ENCODE results near the gene CYLD.

Gene CYLD

DNA sequence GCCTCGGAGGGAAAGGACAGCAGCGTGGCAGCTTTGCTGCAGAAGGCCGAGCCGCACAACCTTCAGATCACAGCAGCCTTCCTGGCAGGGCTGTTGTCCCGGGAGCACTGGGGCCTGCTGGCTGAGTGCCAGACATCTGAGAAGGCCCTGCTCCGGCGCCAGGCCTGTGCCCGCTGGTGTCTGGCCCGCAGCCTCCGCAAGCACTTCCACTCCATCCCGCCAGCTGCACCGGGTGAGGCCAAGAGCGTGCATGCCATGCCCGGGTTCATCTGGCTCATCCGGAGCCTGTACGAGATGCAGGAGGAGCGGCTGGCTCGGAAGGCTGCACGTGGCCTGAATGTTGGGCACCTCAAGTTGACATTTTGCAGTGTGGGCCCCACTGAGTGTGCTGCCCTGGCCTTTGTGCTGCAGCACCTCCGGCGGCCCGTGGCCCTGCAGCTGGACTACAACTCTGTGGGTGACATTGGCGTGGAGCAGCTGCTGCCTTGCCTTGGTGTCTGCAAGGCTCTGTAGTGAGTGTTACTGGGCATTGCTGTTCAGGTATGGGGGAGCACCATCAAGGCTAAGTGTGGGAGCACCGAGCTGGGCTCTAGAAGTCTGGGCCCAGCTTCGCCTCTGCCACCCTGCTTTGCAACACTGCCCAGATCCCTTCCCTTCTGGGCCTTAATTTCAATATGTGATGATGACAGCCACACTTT, 29.9 kb upstream of the CYLD start:
- peak; percentile 8 for DNase-seq

DNA sequence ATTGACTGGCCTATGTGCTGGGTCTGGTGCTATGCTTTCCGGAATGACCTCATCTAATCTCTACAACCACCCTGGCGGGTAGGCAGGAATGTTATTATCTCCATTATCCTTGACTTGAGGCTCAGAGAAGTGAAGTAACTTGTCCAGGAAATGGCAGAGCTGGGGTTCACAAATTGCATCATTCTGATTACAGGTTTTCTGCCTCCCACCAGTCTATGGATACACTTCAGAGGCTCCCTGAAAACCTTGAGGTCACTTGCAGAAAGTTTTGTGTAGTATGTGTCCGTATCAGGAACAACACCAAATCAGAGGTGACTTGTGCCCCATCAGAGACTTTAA, 29.4 kb upstream of the CYLD start:
- no peak for DNase-seq

DNA sequence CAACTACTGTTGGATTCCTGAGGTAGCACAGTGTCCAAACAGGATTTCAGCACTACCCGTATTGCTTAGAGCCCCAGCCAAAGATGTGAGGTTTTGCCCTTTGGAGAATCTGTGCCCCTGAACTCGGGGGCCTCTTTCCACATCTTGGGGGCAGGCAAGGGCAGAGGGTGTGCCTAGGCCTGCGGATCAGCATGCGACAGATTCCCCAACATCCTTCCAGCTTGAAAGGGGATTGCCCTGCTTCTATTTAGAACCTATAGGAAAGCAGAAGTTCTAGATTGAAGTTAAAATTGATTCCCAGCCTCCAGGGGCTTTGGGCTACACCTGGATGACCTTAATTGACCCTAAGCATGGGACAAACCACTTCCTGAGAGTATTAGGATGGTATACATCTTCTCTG, 28.9 kb upstream of the CYLD start:
- no peak for DNase-seq

DNA sequence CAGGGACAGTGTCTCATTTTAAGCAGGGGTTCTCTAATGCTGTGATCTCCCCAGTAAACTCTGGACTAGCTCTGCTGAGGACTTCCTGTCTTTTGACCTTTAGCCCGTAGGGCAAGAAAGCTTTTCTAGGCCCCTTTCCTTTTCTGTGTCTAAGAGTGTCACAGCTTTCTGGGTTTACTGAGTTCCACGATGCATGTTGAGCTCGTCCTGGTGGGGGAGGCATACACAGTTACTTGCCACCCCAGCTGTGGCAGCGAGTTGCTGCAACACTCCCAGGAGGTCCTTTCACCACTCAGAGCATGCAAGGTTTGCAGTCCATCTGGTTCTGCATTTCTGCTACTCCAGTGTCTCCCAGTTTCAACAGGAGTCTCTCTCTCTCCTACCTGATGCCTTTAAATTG, 24.8 kb upstream of the CYLD start:
- no peak for DNase-seq

DNA sequence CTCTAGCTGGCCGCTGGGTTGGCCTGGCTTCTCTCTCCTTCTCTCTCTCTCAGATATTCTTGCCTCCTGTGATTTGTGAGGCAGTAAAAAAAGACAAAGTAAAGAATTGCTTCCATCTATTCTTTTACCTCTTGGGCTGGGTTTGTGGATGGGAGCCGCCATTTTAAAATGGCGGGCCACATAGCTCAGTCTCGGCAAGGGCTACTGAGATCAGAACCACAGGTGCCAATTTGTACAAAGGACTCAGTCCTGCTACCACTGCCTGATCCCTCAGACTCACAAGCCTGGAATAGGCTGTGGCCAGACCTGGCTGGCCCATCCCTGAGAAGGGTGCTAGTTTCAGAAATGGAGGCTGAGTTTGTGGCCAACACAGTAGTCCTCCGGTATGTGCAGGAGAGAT, 24.4 kb upstream of the CYLD start:
- no peak for DNase-seq

DNA sequence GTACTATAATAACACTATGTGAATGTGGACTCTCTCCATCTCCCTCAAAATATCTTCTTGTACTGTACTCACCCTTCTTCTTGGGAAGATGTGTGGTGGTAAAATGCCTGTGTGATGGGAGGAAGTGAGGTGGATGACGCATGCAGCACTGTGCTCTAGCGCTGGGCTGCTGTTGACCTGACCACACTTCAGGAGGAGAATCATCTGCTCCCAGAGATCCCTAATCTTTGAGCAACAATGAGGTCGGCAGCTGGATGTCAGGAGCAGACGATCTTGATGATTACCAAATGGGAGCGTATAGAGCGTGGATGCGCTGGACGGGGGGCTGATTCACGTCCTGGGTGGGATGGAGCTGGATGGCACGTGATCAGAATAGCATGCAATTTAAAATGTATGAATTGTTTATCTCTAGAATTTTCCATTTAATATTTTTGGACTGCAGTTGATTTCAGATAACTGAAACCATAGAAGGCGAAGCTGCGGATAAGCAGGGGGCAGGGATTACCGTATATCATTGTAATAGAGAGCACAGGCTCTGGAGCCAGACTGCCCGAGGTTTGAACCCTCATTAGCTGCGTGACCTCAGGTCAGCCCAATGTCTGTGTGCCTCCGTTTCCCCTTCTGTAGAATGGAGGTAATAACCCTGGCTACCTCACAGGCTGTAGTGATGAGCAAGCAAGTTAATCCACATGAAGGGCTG, 23.7 kb upstream of the CYLD start:
- DNase-seq, result no peak

DNA sequence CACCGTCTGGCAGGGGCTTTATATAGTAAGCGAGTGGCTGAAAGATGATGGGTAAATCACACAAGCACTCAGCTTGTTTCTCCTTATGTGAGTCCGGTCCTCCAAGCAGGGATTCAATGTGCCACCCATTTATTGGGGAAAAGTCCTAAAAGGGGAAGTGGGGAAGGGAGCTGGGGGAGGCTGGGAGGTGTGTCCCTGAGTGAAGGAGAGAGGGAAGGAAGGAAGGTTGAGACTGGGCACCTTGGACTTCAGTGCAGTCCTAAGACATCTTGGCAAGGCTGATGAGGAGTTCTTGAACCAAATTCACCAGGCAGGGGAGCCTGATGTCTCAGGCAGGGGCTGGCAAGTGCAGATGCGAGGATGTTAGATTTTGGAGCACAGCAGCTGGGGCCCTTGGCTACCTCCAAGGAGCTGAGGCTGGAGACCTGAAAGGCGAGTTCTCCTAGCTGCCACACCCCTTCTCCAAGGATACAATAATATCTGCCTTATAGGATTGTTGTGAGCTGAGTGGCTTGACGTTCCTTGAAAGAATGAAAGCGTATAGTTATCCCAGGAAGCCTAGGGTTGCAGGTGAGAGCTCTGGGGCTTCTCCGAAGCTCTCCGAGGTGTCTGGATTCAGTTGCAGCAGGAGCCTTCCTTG, 23.0 kb upstream of the CYLD start:
- no peak for DNase-seq

DNA sequence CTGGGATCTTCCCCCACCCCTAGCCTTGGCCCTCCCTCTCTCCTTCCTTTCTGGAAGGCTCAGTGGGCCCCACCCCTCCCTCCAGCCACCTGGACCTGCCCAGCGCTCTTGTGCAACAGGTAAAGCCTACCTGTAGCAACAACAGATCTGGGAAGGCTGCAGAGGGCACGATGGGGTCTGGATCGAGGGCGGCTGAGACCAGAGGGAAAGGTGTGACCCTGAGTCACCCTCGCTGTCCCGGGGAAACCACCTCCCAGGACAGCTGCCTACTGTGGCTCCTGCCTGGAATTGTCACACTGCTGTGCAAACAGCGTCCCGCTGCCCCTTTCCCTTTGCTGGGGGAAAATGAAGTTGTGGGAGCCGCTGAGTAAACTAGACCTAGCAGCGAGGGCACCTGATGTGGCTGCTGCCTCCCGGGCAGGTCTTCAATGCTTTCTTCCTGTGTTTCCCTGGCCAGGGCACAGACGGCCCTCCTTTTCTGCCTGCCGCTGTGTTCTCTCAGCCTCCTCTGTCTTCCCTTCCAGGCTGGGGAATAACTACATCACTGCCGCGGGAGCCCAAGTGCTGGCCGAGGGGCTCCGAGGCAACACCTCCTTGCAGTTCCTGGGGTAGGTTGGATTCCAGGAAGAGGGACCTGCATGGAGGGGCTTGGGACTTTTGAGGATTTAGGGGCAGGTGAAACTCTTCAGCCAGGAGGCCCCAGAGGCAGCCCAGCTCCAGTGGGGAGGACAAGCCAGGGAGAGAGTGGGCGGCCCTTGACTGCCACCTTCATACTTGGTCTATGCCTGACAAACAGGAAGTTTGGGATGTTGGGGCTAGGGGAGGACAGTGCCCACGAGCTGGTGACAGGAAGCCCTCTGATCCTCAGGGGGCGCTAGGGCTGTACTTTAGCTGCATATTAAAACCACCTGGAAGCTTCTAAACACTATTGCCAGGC, 22.2 kb upstream of the CYLD start:
- DNase-seq, result no peak

DNA sequence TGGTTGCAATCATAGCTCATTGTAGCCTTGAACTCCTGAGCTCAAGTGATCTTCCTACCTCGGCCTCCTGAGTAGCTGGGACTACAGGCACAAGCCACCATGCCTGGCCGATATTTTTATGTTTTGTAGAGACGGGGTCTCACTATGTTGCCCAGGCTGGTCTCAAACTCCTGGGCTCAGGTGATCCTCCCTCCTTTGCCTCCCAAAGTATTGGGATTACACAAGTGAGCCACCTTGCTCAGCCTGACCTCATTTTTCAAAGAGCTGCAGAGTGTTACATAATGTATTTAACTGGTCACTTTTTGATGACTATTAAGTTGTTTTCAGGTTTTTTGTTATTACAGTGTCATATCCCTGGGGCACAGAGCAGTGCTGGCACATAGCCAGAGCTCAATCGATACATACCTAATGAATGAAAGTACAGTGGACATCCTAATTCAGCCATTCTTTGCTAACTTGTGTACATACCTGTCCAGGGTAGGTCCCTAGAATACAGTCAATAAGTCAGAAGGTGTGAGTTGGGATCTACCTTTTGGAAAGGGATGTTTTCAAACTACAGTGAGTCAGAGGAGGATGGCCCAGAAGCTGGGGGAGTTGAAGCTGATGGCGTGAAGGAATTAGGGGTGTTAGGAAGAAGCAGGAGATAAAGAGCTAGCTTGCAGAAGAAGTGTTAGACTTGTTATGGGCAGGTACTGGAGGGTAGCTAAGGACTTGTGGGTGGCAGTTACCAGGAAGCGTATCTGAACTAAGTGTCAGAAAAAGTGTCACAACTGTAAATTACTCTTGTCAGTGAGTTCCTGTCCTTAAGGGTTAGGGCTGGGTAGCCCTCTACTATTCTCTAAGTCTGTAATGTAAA, 20.1 kb upstream of the CYLD start:
- no peak for DNase-seq

DNA sequence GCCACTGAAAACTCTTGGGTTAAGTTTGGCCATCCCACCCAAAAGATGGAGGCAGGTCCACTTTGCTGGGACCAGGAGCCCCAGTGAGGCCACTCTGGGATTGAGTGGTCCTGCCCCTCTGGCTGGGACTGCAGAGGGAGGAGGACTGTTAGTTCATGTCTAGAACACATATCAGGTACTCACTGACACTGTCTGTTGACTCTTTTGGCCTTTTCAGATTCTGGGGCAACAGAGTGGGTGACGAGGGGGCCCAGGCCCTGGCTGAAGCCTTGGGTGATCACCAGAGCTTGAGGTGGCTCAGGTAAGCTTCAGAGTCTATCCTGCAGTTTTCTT, 19.5 kb upstream of the CYLD start:
- DNase-seq, result no peak

DNA sequence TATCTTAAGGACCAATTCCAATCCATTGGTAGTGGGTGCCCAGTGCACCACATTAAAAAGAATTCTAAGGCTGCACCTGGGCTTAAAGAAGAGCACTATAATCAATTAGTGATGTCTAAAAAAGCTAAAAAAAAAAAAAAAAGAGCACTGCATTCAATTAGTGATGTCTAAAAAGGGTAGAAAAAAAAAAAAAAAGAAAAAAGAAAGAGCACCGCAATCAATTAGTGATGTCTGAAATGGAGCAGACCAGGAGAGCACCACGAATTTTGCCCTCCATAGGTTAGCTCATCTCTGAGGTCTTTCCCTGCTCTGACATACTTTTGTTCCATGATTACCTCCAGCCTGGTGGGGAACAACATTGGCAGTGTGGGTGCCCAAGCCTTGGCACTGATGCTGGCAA, 18.9 kb upstream of the CYLD start:
- DNase-seq, result no peak

DNA sequence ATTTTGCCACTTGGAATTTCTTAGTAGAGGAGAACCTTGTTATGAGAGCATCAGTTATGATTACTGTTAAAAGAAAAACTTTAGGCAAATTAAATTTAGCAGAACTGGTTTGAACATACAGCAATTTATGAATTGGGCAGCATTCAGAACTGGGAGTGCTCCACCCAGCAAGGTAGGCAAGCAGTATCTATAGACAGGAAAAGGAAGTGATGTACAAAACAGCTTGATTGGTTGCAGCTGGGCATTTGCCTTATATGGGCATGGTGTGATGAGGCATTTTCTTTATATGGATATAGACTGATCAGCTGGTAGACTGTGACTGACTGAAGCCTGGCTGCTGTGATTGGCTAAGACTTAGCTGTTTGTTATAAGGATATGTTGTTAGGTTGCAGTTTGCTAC, 17.6 kb upstream of the CYLD start:
- no peak for DNase-seq

DNA sequence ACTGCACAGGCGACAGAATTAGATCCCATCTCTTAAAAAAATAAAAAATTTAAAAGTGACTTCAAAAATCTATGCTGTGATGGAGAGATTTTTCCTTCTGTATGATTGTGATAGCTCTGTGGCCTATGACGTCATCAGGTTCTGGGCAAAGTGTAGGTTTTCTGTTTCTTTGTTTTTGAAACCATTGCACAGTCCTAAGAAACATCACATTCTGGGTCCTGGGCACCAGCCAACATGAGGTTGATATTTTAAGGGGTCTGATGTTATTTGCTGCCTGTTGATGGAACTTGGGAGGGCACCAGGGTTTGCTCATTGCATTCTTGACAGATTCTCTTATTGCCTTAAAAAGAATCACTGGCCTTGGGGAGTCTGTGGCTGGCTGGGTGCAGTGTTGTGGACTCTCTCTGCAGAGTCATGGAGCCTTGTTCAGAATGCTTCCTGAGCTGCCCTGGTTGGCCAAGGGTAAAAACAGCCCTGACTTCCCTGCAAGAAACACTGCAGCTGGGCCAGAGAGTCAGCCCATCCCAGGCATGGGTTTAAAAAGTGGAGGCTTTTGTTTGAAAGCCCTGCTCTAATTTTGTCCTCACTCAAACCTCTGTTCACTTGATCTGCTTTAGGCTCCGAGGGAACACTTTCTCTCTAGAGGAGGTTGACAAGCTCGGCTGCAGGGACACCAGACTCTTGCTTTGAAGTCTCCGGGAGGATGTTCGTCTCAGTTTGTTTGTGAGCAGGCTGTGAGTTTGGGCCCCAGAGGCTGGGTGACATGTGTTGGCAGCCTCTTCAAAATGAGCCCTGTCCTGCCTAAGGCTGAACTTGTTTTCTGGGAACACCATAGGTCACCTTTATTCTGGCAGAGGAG, 10.5 kb upstream of the CYLD start:
- DNase-seq, result no peak

DNA sequence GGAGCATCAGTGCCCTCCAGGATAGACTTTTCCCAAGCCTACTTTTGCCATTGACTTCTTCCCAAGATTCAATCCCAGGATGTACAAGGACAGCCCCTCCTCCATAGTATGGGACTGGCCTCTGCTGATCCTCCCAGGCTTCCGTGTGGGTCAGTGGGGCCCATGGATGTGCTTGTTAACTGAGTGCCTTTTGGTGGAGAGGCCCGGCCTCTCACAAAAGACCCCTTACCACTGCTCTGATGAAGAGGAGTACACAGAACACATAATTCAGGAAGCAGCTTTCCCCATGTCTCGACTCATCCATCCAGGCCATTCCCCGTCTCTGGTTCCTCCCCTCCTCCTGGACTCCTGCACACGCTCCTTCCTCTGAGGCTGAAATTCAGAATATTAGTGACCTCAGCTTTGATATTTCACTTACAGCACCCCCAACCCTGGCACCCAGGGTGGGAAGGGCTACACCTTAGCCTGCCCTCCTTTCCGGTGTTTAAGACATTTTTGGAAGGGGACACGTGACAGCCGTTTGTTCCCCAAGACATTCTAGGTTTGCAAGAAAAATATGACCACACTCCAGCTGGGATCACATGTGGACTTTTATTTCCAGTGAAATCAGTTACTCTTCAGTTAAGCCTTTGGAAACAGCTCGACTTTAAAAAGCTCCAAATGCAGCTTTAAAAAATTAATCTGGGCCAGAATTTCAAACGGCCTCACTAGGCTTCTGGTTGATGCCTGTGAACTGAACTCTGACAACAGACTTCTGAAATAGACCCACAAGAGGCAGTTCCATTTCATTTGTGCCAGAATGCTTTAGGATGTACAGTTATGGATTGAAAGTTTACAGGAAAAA, 9.7 kb upstream of the CYLD start:
- no peak for DNase-seq

DNA sequence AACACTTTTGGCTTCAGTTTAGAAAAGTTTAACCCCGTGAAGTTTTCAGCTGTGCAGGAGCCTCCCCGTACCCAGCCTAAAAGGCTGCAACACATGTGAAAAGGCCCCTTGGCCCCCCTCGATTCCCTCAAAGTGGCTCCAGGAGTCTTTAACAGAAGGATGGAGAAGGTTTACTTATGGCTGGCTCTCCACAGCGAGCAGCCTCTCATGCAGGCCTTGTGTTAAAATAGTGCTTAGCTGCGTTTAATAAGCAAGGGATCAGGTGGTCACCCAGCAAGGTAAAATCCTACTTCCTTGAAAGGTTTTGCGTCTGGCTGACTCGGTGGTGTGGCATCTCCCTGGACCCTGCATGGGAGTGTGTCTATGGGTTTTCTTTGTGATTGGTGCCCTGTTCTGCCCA, 8.4 kb upstream of the CYLD start:
- no peak for DNase-seq

DNA sequence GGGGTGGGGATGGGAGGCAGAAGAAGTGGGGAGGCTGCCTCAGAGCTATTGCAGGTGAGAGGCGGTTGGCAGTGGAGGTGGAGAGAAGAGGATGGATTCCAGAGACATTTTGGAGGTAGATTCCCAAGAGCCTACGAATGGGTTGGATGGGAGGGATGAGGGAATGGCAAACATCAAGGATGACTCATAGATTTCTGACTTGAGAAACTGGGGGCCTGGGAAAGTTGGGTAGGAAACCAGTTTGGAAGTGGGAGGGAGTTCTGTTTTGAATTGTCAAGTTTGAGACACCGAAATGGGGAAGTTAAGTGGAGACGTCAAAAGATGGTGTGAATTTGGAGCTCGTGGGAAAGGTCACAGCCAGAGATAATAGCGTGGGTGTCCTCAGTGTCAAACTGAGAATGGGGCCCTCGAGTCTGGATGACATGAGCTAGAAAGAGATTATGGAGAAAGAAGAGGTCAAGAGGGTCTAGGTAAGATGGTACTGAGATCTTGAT, 6.2 kb upstream of the CYLD start:
- DNase-seq, result no peak

DNA sequence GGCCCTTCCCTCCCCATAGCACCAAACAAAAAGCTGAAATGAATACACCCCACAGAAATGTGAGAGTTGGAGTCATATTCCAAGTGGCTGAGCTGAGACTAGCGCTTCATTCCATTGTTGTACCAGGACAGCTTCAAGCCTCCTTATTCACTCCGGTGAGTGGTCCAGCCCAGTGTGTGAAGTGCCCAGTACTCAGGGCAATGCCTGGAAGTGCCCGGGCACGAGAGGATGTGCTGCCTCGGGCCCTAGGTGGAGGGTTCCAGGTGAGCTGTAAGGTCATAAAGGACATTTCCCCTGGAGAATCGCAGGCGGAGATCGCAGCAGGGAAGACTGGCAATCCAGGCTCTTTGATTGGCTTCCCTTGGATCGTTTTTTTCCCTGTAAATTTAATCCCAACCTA, 5.4 kb upstream of the CYLD start:
- DNase-seq, result no peak

DNA sequence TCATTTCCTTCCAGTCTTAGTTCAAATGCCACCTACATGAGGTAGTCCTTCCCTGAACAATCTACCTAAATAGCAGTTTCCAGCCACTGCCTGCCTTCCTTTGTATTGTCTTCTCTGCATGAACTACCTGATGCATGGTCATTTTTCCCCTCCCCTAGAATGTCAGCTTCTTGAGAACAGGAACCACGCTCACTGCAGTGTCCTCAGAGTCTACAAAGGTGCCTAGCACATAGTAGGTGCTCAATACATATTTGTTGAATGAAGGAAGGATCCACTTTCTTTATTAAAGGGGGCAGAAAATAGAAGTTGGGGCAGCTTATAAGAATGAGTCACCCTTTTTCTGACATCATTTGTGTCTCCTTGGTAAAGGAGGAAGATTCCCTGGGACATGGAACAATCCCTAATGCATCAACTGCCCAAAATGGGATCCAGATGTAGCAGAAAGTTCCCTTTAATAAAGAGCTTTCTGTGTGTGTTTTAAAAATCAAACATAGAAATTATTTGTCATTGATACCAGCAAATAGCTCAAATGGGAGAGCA, 4.4 kb upstream of the CYLD start:
- DNase-seq, result no peak

DNA sequence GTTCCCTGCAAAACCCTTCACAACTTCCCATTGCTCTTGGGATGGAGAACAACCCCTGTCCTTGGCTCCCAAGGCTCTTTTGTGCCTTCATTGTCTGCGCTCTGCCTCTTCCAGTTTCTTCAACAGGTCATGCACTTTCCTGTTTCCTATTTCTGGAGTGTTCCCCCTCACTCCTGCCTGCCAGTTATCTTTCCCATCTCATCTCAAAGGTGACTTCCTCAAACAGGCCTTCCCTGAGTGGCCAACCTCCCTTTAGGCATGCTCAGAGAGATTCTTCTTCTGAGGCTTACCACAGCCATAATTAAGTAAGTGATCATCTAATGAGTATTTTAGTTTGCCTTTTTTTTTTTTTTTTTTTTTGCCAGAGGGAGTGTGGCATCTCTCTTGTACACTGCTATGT, 2.9 kb upstream of the CYLD start:
- no peak for DNase-seq

DNA sequence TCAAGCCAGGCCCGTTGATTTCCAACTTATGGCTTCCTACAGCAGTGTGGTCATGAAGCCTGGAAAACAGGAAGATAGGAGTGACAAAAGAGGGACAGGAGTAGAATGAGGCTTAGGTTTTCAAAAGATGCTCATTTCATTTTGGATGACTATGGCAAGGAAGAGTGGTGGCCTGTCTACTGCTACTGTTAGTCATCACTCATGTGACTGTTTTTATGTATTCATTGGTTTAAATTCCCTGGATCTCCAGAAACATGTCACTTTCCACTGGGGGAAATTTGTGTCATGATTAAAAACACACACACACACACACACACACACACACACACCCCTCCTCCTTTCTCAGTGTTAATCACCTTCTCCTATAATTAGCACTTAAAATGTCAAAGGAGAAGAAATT, 1.1 kb upstream of the CYLD start:
- no peak for DNase-seq
